HEK293T (cell line): ENCODE results near the gene FHOD3.

ENCODE experiments used
- ARNT ChIP-seq: fragments of 450-650 bp; IDR thresholded peaks from 2 replicates; pipeline ENCODE4 v1.6.1; 2017; ENCODE audit warnings: mild to moderate bottlenecking
- BHLHE40 ChIP-seq: fragments of 450-650 bp; IDR thresholded peaks from 2 replicates; pipeline ENCODE4 v1.6.1; 2016; ENCODE audit warnings: mild to moderate bottlenecking, moderate library complexity, borderline replicate concordance
- ELF4 ChIP-seq: fragments of 450-650 bp; IDR thresholded peaks from 2 replicates; pipeline ENCODE4 v1.6.1; 2017; ENCODE audit warnings: antibody characterized with exemption
- LEF1 ChIP-seq: fragments of 450-650 bp; IDR thresholded peaks from 2 replicates; pipeline ENCODE4 v1.6.1; 2017; ENCODE audit warnings: mild to moderate bottlenecking, borderline replicate concordance
- TARDBP ChIP-seq: fragments of 450-650 bp; IDR thresholded peaks from 2 replicates; pipeline ENCODE4 v1.6.1; 2016
- TF ChIP-seq, protein P1 (sequence below): fragments of 450-650 bp; IDR thresholded peaks from 2 replicates; pipeline ENCODE4 v1.6.1; 2016

DNA sequence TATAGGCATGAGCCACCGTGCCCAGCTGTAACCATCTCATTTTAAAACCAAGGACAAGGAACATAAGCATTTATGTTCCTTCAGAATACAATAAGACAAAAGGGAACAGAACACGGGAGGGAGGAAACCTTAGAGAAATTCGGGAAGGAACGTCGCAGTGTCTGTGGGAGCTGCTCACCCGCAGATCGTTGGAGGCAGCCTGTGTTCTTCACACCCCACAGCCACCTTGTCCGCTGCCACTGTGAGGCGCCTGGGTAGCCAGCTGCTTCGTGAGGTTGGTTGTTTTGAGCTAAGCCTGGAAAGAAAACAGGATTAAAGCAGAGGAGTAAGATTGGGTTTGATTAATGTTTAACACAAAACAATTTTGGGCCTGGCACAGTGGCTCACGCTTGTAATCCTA lies 250.0 kb downstream of the FHOD3 start:
- no peak for TF ChIP-seq ELF4
- TF ChIP-seq BHLHE40: no peak
- no peak for TF ChIP-seq LEF1
- TF ChIP-seq TARDBP: no peak
- TF ChIP-seq, protein P1, sequence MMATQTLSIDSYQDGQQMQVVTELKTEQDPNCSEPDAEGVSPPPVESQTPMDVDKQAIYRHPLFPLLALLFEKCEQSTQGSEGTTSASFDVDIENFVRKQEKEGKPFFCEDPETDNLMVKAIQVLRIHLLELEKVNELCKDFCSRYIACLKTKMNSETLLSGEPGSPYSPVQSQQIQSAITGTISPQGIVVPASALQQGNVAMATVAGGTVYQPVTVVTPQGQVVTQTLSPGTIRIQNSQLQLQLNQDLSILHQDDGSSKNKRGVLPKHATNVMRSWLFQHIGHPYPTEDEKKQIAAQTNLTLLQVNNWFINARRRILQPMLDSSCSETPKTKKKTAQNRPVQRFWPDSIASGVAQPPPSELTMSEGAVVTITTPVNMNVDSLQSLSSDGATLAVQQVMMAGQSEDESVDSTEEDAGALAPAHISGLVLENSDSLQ: no peak
- no peak for TF ChIP-seq ARNT
